HEK293 (cell line): Measurements from ENCODE around the gene RSRC2.

ENCODE experiments used
- CTCF ChIA-PET: fragments of 350-600 bp; formaldehyde crosslinking; extraction: SDS; loops from one replicate; lab custom pipeline; 2021; ENCODE audit warnings: antibody characterized with exemption; lab: Yijun Ruan, JAX
- POLR2A ChIA-PET: fragments of 300-600 bp; formaldehyde crosslinking; extraction: SDS; loops from one replicate; lab custom pipeline; 2020; ENCODE audit warnings: antibody characterized with exemption, inconsistent platforms; lab: Yijun Ruan, JAX
- H3K27ac ChIP-seq: fragments of 200-500 bp; sonication (Bioruptor generic); 2 replicates; pipeline ENCODE4 v1.5.1; 2014; ENCODE audit warnings: low read depth, low read length, control low read depth, inconsistent platforms; ENCODE audit errors: extremely low read depth
- H3K36me3 ChIP-seq, 2 experiments: fragments of 200-500 bp in 1 of 2; sonication (Bioruptor generic) in 1 of 2; 1 replicate in 1 of 2; 2 replicates in 1 of 2; pipeline ENCODE4 v1.5.1; 2014 to 2017; ENCODE audit warnings: inconsistent platforms in 2 of 2, low read length in 2 of 2; ENCODE audit not compliant: control insufficient read depth in 2 of 2, insufficient read depth in 1 of 2
- H3K4me1 ChIP-seq: fragments of 200-500 bp; sonication (Bioruptor generic); 2 replicates; pipeline ENCODE4 v1.5.1; 2014; ENCODE audit warnings: mild to moderate bottlenecking, low read length, inconsistent platforms; ENCODE audit not compliant: control insufficient read depth, insufficient read depth
- H3K4me3 ChIP-seq: 2 replicates; pipeline ENCODE4 v1.5.1; 2011; ENCODE audit warnings: low read depth, mild to moderate bottlenecking, control low read depth, low read length, moderate library complexity
- H3K9me3 ChIP-seq: fragments of 200-500 bp; sonication (Bioruptor generic); 2 replicates; pipeline ENCODE4 v1.5.1; 2014; ENCODE audit warnings: low read depth, low read length, inconsistent platforms; ENCODE audit not compliant: control insufficient read depth, insufficient read depth
- HIC1 ChIP-seq: fragments of 450-650 bp; formaldehyde crosslinking; IDR thresholded peaks from 2 replicates; pipeline ENCODE4 v1.5.1; 2016; ENCODE audit warnings: missing biosample characterization, missing genetic modification characterization
- KLF10 ChIP-seq: fragments of 450-650 bp; IDR thresholded peaks from 2 replicates; pipeline ENCODE4 v1.5.1; 2018; ENCODE audit warnings: missing biosample characterization, mild to moderate bottlenecking, missing genetic modification characterization
- PRDM10 ChIP-seq: fragments of 450-650 bp; formaldehyde crosslinking; IDR thresholded peaks from 2 replicates; pipeline ENCODE4 v1.5.1; 2016; ENCODE audit warnings: missing biosample characterization, missing genetic modification characterization
- PRDM6 ChIP-seq: fragments of 450-650 bp; formaldehyde crosslinking; IDR thresholded peaks from 2 replicates; pipeline ENCODE4 v1.5.1; 2017; ENCODE audit warnings: missing biosample characterization, missing genetic modification characterization
- TRIM28 ChIP-seq: IDR thresholded peaks from 2 replicates; pipeline ENCODE4 v1.6.1; 2011; ENCODE audit warnings: low read length, control low read depth, borderline replicate concordance
- YY2 ChIP-seq: fragments of 450-650 bp; formaldehyde crosslinking; IDR thresholded peaks from 2 replicates; pipeline ENCODE4 v1.5.1; 2016; ENCODE audit warnings: missing biosample characterization, missing genetic modification characterization
- ZBTB11 ChIP-seq: fragments of 450-650 bp; formaldehyde crosslinking; conservative IDR thresholded peaks from 2 replicates; pipeline ENCODE4 v1.5.1; 2016; ENCODE audit warnings: low read depth, missing biosample characterization, missing genetic modification characterization
- ZFP69B ChIP-seq: fragments of 450-650 bp; formaldehyde crosslinking; IDR thresholded peaks from 2 replicates; pipeline ENCODE4 v1.5.1; 2016; ENCODE audit warnings: missing biosample characterization, missing genetic modification characterization
- ZNF280C ChIP-seq: fragments of 450-650 bp; formaldehyde crosslinking; IDR thresholded peaks from 2 replicates; pipeline ENCODE4 v1.5.1; 2016; ENCODE audit warnings: missing biosample characterization, missing genetic modification characterization
- ZNF302 ChIP-seq: fragments of 450-650 bp; formaldehyde crosslinking; IDR thresholded peaks from 2 replicates; pipeline ENCODE4 v1.5.1; 2016; ENCODE audit warnings: missing biosample characterization, missing genetic modification characterization, low read depth
- ZNF391 ChIP-seq: fragments of 450-650 bp; formaldehyde crosslinking; IDR thresholded peaks from 2 replicates; pipeline ENCODE4 v1.5.1; 2016; ENCODE audit warnings: low read depth, missing biosample characterization, missing genetic modification characterization, borderline replicate concordance
- ZNF426 ChIP-seq: fragments of 450-650 bp; formaldehyde crosslinking; IDR thresholded peaks from 2 replicates; pipeline ENCODE4 v1.5.1; 2017; ENCODE audit warnings: missing biosample characterization, missing genetic modification characterization, mild to moderate bottlenecking, inconsistent platforms, moderate library complexity
- ZNF473 ChIP-seq: fragments of 450-650 bp; formaldehyde crosslinking; IDR thresholded peaks from 2 replicates; pipeline ENCODE4 v1.5.1; 2017; ENCODE audit warnings: missing biosample characterization, missing genetic modification characterization
- ZNF510 ChIP-seq: fragments of 450-650 bp; formaldehyde crosslinking; IDR thresholded peaks from 2 replicates; pipeline ENCODE4 v1.5.1; 2018; ENCODE audit warnings: mild to moderate bottlenecking, missing genetic modification characterization, missing biosample characterization; ENCODE audit not compliant: insufficient replicate concordance
- ZNF521 ChIP-seq: fragments of 450-650 bp; formaldehyde crosslinking; IDR thresholded peaks from 2 replicates; pipeline ENCODE4 v1.5.1; 2017; ENCODE audit warnings: missing biosample characterization, mild to moderate bottlenecking, missing genetic modification characterization
- ZNF600 ChIP-seq: fragments of 450-650 bp; formaldehyde crosslinking; IDR thresholded peaks from 2 replicates; pipeline ENCODE4 v1.5.1; 2016; ENCODE audit warnings: missing biosample characterization, missing genetic modification characterization
- ZNF664 ChIP-seq: fragments of 450-650 bp; formaldehyde crosslinking; IDR thresholded peaks from 2 replicates; pipeline ENCODE4 v1.5.1; 2016; ENCODE audit warnings: missing biosample characterization, missing genetic modification characterization
- ZNF768 ChIP-seq: fragments of 450-650 bp; formaldehyde crosslinking; IDR thresholded peaks from 2 replicates; pipeline ENCODE4 v1.5.1; 2018; ENCODE audit warnings: missing biosample characterization, mild to moderate bottlenecking, missing genetic modification characterization
- ZNF791 ChIP-seq: fragments of 450-650 bp; formaldehyde crosslinking; IDR thresholded peaks from 2 replicates; pipeline ENCODE4 v1.5.1; 2016; ENCODE audit warnings: missing biosample characterization, missing genetic modification characterization

The RSRC2 gene

GRCh38 chr12:122457627-122458026, 69.1 kb downstream of the RSRC2 start:
- no peaks in the 10 kb centered on the region for H3K36me3 ChIP-seq
- no peaks in the 10 kb centered on the region for H3K4me1 ChIP-seq
- TF ChIP-seq ZNF768 (no peak), ZNF521 (no peak), PRDM10 (tag by site-specific recombination) (peak; percentile 95), ZNF664 (tag by site-specific recombination) (no peak)
- H3K27ac ChIP-seq: no peak overlapping the region
- H3K4me3 ChIP-seq: no peak overlapping the region
- ChIA-PET CTCF (interaction anchor here (0.6 kb wide), 1 partner anchor 55 kb away, joined by 4 read pairs; no protein-coding TSS in a partner anchor), POLR2A (no interaction called here)
- no peaks in the 10 kb centered on the region for H3K9me3 ChIP-seq

- Histone ChIP-seq H3K27ac (no peak overlapping the region), H3K9me3 (no peaks in the 10 kb centered on the region), H3K4me1 (no peaks in the 10 kb centered on the region), H3K4me3 (no peak overlapping the region), H3K36me3 (no peaks in the 10 kb centered on the region)
- POLR2A ChIA-PET: no interaction called here
- CTCF ChIA-PET: interaction anchor here (1.1 kb wide), 1 partner anchor 55 kb away, joined by 6 read pairs; no protein-coding TSS in a partner anchor
- TF ChIP-seq ZBTB11 (tag by site-specific recombination) (no peak), ZFP69B (no peak), ZNF391 (no peak), ZNF510 (no peak), KLF10 (tag by site-specific recombination) (no peak), HIC1 (no peak), ZNF302 (tag by site-specific recombination) (no peak), YY2 (no peak), ZNF600 (tag by site-specific recombination) (no peak), ZNF426 (tag by site-specific recombination) (no peak), ZNF791 (tag by site-specific recombination) (no peak), ZNF473 (tag by site-specific recombination) (no peak), TRIM28 (no peak), PRDM6 (no peak), ZNF280C (tag by site-specific recombination) (no peak)
Measured at GRCh38 chr12:122454739-122455138, 72.0 kb downstream of the RSRC2 start.
